GM18520 (cell line): ENCODE data around the gene UGT2A3.
A peak's percentile ranks its signal among the peaks of the same experiment; 100 is the strongest.

ENCODE experiments used
- ATAC-seq: cut with Tn5 transposase; IDR thresholded peaks from one replicate; pipeline ENCODE4 v1.9.1; 2021; ENCODE audit not compliant: unreplicated experiment

Gene UGT2A3

DNA sequence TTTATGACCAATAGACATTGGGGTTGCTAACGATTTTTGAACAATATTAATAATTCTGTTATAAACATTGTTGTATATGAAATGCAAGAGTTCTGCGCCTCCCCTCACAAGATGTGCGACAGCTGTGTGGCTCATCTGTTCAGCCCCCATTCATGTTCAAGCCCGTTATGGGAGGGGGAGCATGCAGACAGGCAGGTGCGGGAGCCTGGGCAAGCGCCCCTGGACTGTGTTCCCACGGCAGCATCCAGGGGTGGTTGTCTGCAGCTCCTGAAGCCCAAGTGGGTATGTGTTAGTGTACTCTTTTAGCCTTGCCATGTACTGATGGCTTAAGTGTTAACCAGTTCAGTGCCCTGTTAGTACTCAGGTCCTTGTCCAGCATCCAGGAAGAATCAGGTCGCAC is 34.6 kb downstream of the UGT2A3 start:
- no peak for ATAC-seq

DNA sequence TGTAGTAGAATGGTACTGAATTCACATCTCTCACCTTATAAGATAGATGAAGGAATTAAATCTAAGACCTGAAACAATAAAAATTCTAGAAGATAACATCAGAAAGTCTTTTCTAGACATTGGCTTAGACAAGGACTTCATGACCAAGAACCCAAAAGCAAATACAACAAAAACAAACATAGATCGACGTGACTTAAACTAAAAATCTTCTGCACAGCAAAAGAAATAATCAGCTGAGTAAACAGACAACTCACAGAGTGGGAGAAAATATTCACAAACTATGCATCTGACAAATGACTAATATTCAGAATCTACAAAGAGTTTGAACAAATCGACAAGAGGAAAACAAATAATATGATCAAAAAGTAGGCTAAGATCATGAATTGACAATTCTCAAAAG is 38.8 kb downstream of the UGT2A3 start:
- ATAC-seq: no peak

GRCh38 chr4:68909385-68909784 is 42.2 kb downstream of the UGT2A3 start:
- ATAC-seq: no peak

- ATAC-seq: no peak
Observed at GRCh38 chr4:68907788-68908700, 43.6 kb downstream of the UGT2A3 start.

DNA sequence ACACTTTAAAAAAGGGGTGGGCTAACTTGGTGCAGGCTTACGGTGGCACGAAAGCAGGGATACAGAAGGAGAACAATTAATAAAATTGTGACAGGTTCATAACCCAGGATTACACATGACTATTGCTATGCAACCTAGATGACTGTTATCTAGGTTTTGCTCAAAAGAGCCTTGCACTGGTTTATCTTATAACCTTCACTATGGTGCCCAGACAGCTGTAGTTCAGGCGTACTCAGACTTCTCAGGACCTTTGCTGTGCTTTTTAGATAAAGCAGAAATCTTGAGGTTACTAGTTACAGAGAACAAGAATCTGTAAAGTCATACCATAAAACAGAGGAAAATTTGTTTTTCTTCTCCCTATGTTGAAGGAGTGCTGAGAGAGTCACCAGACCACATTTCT is 44.4 kb downstream of the UGT2A3 start:
- no peak for ATAC-seq

DNA sequence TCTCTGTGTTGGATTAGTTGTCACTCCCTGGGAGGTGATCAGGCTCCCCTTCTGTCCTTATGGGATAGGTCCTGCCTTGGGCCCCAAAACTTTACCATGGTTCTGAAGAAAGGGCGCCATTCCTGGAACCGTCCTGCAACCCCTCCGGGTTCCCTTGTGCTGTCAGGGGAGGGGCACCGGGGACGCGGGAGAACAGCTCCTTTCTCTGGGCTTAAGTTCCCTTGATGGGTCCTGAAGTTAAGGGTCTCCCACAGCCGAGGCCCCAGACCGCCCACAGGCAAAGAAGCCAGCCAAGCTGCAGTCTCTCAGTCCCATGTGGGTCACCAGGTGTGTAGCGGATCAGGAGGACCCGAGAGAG is 44.8 kb downstream of the UGT2A3 start:
- ATAC-seq: no peak

GRCh38 chr4:68905939-68906779 is 45.4 kb downstream of the UGT2A3 start:
- no peak for ATAC-seq

GRCh38 chr4:68905598-68905938 is 46.0 kb downstream of the UGT2A3 start:
- no peak for ATAC-seq

DNA sequence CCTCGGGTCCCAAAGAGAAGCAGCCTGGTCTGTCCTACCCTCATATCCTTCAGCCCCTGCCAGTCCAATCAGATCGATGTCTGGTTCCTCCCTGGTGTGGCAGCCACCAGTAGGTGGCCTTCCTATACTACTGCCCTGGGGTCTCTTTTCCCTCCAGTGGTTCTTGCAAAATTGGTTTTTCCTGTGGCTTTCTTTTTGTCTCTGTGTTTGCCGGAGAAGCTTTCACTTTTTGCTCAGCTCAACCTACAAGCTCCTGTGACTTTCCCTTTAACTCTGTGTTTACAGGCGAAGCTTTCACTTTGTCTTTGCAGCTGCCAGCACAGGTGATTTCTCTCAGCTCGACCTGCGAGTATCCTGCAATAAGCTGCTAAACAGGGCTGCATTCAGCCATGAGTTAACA is 46.8 kb downstream of the UGT2A3 start:
- peak; percentile 39 for ATAC-seq

- ATAC-seq: no peak
Observed at GRCh38 chr4:68896749-68897148, 54.9 kb downstream of the UGT2A3 start.

DNA sequence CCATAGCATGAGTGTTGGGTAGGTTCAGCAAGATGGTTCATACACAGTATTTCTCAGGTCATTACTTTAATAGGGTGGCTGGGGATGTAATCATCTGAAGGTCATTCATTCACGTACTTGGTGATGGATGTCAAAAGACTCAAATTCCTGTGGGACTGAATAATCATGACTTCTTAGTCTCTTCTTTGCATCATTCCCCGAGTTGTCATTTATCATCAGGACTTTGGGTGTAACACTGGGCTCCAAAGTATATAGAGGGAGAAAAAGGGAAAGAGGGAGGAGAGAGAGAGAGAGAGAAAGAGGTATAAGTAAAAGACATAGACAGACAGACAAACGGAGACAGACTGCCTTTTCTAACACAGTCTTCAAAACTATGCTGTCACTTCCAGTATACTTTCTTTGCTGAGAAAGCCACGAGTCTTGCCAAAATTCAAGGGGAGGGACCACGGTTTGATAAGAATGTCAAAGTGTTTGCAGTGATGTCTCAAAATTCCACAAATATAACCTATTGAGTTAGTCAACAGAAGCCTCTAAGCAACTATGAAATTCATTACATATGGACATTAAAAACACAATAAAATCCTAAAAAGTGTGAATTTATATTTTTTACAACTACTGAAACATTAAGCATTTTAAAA is 55.9 kb downstream of the UGT2A3 start:
- ATAC-seq: no peak

DNA sequence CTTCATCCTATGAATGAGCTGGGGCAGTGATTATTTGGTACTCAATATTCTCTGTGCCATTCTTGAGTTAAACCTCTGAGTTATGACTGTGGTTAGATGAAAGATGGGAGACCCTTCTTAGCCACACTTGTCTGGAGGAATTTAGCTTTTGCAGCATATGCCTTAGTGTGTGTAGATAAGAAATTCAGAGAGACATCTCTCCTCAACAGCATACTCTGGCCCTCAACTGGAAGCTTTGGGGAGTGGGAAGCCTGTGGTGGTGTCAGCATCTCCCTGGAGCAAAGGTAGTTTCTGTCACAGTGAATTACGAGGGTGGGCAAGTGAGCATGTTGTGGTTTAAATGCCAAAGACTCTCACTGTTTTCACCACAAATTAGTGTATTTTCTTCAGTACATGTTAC is 58.7 kb downstream of the UGT2A3 start:
- ATAC-seq: no peak

DNA sequence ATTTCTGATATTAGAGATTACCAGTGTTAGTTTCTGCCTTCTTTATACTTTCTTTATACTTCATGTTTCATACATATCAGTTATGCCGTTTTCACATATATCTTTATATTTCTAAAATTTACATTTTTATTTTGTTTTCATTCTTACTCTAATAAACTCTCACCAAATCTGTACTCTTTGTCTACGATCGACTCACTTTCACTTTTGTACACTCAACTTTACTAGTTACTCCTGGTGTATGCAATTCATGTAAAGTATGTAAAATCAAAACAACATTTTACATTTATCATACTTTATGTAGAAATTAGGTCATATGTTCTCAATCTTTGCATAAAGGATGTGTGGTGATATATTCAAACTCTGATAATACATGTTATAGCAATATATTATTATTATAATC is 59.9 kb downstream of the UGT2A3 start:
- no peak for ATAC-seq

DNA sequence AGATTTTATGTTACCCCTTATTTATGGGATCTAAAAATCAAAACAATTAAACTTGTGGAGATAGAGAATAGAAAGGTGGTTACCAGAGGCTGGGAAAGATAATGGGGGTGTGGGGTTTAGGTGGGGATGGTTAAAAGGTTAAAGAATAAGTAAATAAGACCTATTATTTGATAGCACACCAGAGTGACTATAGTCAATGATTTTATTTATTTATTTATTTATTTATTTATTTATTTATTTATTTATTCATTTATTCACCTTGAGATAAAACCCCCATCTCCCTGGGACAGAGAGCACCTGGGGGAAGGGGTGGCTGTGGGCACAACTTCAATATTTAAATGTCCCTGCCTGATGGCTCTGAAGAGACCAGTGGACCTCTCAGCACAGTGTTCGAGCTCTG is 66.1 kb downstream of the UGT2A3 start:
- ATAC-seq: no peak

GRCh38 chr4:68883870-68884269 is 67.7 kb downstream of the UGT2A3 start:
- no peak for ATAC-seq
